Measurements from ENCODE around the gene CATSPERZ. TPM values are rescaled to one million over a fixed set of nuclear protein-coding genes. Genes with fewer than 3 reads are reported as not detected.

The CATSPERZ gene
- total and polyA plus RNA-seq, 5 donors = 0.14 TPM; not detected in 4

DNA sequence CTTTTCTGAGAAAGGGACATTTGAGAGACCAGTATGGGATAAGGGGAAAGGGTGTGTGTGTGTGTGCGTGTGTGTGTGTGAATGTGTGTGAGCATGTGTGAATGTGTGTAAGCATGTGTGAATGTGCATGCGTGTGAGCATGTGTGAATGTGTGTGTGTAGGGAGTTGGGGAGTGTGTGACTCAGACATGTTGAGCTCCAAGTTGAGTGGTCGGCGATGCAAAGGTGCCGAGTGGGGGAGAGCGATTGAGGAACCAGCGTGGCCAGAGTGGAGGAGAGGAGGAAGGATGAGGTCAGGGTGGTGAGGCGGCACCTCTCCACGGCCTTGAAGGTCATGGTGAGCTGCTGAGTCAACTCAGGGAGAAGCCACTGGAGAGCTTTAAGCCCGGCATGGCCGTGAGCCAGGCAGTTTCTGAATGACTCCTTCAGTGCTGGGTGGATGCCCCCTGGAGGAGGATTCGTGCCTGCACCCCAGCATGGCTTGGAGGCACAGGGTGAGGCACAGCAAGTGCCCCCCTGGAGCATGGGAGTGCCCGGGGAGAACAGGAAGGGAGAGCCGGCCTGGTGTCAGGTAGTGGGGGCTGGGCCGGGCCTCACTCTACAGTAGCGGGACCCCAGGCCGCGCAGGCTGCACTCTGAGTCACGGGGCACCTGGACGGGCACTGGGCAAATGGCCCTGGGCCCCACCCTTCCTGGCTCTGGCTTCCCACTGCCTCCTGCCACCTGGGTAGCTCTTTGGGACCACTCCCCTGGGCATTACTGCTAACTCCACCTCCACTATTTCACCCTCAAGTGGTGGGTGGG lies 31.6 kb downstream of the CATSPERZ start:
- Histone ChIP-seq H3K9me3 (ENCODE audit: control insufficient read depth, low read length) (no peaks in the 10 kb centered on the region), H3K27ac (ENCODE audit: low read length) (no peak overlapping the region), H3K4me1 (ENCODE audit: control insufficient read depth, insufficient read depth, low read length) (peaks cover 7% of the 10 kb centered on the region), H3K4me3 (ENCODE audit: low read length) (no peak overlapping the region), H3K27me3 (ENCODE audit: control insufficient read depth, insufficient read depth) (no peaks in the 10 kb centered on the region)
- WGBS = 38% methylated on average over 20 of the region's 20 CpGs
- DNase-seq = peak; percentile 89 to 93 (median 91)
- intact Hi-C loops (cut with DNase I) = no loop called here
- ATAC-seq = peak; percentile 56 to 75

DNA sequence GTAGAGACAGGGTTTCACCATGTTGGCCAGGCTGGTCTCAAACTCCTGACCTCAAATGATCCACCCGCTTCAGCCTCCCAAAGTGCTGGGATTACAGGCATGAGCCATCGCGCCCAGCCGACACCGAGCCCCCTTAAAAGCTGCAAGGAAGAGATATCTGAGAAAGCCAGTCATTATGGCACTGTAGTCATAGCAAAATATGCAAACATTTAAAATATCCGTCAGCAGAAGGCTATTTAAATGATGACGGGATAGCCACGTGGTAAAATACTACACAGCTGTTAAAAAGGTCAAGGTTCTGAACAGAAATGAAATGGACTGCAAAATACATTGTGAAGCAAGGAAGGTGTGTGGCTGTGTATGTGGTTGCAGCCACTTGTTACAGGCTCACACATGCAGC lies 33.4 kb downstream of the CATSPERZ start:
- Histone ChIP-seq H3K4me3 (ENCODE audit: low read length) (no peak overlapping the region), H3K27me3 (ENCODE audit: control insufficient read depth, insufficient read depth) (no peaks in the 10 kb centered on the region), H3K9me3 (ENCODE audit: control insufficient read depth, low read length) (no peaks in the 10 kb centered on the region), H3K27ac (ENCODE audit: low read length) (no peak overlapping the region), H3K4me1 (ENCODE audit: control insufficient read depth, insufficient read depth, low read length) (peaks cover 7% of the 10 kb centered on the region)
- intact Hi-C loops (cut with DNase I) = no loop called here
- WGBS = 89% methylated on average over 8 of the region's 8 CpGs
- DNase-seq = no peak
- ATAC-seq = no peak

DNA sequence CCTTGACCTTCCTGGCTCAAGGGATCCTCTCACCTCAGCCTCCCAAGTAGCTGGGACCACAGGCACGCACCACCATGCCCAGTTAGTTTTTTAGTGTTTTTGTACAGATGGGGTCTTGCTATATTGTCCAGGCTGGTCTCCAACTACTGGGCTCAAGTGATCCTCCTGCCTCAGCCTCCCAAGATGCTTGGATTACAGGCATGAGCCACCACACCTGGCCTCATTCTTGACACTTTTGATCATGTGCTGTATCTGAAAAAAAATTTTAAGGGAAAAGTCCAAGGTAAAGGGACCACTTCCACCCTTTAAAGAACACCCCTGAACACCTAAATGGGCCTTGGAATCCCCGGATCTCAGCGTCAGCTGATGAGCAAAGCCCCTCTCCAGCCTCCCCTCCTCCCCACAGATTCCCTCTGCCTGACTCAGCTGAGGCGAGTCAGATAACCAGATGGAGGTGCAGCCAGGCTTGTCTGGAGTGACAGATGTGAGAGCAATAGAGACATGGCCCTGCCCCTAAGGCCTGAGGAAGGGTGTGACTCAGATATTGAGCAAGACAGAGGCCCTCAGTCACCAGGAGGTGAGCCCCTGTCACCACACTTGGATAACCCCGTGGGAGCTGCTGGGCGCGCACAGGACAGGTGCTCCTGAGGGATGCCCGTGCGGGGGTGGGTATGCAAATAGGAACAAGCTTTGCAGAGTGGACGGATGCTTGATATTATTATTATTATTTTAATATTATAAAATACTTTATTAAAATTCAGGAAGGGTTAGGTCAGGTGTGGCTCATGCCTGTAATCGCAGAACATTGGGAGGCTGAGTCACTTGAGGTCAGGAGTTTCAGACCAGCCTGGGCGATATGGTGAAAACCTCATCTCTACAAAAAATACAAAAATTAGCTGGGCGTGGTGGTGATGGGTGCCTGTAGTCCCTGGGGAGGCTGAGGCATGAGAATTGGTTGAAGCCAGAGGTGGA lies 34.9 kb downstream of the CATSPERZ start:
- peak; percentile 55 to 85 for ATAC-seq
- DNase-seq = peak in 2 of 3 donors; percentile 51 to 52
- H3K27ac ChIP-seq (ENCODE audit: low read length) = no peak overlapping the region

DNA sequence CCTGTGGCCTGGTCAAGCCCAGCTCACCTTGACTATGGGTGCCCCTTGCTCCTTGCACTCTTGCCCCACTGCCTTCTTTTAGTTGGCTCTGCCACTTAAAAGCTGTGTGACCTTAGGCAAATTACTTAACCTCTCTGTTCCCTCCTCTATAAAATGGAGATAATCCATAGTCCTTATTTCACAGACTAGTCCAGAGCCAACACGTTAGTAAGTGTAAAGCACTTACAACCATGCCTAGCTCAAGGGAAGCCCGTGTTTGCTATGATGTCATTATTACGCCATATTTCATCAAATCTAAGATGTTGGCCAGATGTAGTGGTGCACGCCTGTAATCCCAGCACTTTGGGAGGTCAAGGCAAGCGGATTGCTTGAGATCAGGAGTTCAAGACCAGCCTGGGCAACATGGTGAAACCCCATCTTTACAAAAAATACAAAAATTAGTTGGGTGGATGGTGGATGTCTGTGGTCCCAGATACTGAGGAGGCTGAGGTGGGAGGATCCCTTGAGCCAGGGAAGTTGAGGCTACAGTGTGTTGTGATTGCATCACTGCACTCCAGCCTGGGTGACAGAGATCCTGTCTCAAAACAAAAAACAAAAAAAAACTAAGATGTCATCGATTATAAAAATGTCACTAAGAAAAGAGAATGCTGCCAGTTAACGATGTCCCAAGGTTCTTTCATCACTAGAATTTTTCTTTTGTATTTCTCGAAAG lies 37.5 kb downstream of the CATSPERZ start:
- ATAC-seq = no peak
- H3K27ac ChIP-seq (ENCODE audit: low read length) = no peak overlapping the region
- no peak overlapping the region for H3K4me3 ChIP-seq (ENCODE audit: low read length)
- 69% methylated on average over 8 of the region's 8 CpGs for WGBS
- peak in 1 of 3 donors; percentile 6 for DNase-seq
- no peaks in the 10 kb centered on the region for H3K9me3 ChIP-seq (ENCODE audit: control insufficient read depth, low read length)
- H3K27me3 ChIP-seq (ENCODE audit: control insufficient read depth, insufficient read depth) = no peaks in the 10 kb centered on the region
- no peaks in the 10 kb centered on the region for H3K4me1 ChIP-seq (ENCODE audit: control insufficient read depth, insufficient read depth, low read length)
- intact Hi-C loops (cut with DNase I) = no loop called here

More for the DNA sequence above, 34.9 kb downstream of the CATSPERZ start:
- Histone ChIP-seq H3K4me1 (ENCODE audit: control insufficient read depth, insufficient read depth, low read length) (peaks cover 7% of the 10 kb centered on the region), H3K27me3 (ENCODE audit: control insufficient read depth, insufficient read depth) (no peaks in the 10 kb centered on the region), H3K4me3 (ENCODE audit: low read length) (no peak overlapping the region), H3K9me3 (ENCODE audit: control insufficient read depth, low read length) (no peaks in the 10 kb centered on the region)
- WGBS = 51% methylated on average over 13 of the region's 13 CpGs
- intact Hi-C loops (cut with DNase I) = no loop called here

DNA sequence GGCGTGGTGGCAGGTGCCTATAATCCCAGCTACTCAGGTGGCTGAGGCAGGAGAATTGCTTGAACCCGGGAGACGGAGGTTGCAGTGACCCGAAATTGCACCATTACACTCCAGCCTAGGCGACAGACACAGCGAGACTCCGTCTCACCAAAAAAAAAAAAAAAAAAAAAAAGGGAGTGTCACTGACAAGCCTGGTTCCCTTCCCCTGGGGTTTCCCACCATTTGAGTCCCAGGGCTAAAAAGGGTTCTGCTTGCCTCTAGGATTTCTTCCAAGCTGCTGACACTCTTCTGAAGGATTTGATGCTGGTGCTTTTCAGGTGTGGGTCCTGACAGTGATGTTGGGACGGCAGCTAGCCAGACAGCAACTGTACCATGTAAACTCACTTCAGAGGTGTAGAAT lies 38.6 kb downstream of the CATSPERZ start:
- Histone ChIP-seq H3K4me1 (ENCODE audit: control insufficient read depth, insufficient read depth, low read length) (no peaks in the 10 kb centered on the region), H3K27me3 (ENCODE audit: control insufficient read depth, insufficient read depth) (no peaks in the 10 kb centered on the region), H3K4me3 (ENCODE audit: low read length) (no peak overlapping the region), H3K27ac (ENCODE audit: low read length) (no peak overlapping the region), H3K9me3 (ENCODE audit: control insufficient read depth, low read length) (no peaks in the 10 kb centered on the region)
- 81% methylated on average over 8 of the region's 8 CpGs for WGBS
- DNase-seq (no peak), ATAC-seq (no peak)
- intact Hi-C loops (cut with DNase I) = no loop called here

DNA sequence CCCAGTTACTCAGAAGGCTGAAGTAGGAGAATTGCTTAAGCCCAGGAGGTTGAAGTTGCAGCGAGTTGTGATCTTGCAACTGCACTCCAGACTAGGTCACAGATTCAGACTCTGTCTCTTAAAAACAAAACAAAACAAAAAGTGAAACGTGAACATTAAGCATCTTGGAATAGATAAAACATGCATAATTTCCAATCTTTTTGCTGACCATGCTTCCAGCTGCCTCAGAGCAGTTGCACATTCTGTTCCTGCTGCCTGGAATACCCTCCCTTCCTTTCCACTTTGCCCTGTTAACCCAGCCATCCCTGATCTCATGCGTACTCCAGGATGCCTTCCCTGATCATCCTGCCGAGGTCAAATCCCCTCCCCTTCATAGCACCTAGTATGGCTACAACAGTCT lies 39.1 kb downstream of the CATSPERZ start:
- intact Hi-C loops (cut with DNase I) = no loop called here
- Histone ChIP-seq H3K27me3 (ENCODE audit: control insufficient read depth, insufficient read depth) (no peaks in the 10 kb centered on the region), H3K4me1 (ENCODE audit: control insufficient read depth, insufficient read depth, low read length) (no peaks in the 10 kb centered on the region), H3K4me3 (ENCODE audit: low read length) (no peak overlapping the region), H3K9me3 (ENCODE audit: control insufficient read depth, low read length) (no peaks in the 10 kb centered on the region), H3K27ac (ENCODE audit: low read length) (no peak overlapping the region)
- DNase-seq (no peak), ATAC-seq (no peak)
- 65% methylated on average over 4 of the region's 4 CpGs for WGBS

DNA sequence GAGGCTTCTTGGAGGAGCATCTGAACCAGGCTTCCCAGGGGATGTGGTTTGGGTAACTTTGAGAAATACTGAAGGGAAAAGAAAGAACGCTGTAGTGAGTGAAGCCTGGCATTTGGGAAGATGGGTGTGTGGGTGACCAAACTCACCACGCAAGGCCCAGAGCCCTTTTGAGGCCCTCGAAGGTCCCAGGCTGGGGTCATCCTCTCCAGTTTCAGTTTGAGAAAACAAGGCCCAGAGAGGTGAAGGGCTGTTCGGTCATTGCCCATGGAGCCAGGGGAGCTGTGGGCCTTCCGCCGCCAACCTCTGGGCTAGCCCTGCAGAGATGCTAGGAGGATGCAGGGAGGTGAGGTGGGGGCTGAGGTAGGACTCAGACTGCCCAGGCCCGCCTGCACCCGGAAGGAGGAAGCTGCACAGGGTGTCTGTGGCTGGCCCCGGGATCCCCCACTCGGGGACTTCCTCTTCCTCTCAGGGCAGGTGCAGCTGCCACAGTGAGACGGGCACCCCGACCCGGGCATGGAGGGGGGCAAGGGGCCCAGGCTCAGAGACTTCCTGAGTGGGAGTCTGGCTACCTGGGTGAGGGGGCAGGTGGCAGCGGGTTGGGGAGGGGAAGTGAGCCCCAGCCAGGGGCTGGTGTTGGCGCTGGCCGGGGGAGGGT lies 39.7 kb downstream of the CATSPERZ start, which contains the start of gene CCDC88B:
CCDC88B (plus strand) TSS at position 451 of the 655 bp plus-strand sequence; CDS start at position 514, 63 bp downstream.
- intact Hi-C loops (cut with DNase I) = no loop called here
- ATAC-seq = no peak
- Histone ChIP-seq H3K27me3 (ENCODE audit: control insufficient read depth, insufficient read depth) (no peaks in the 10 kb centered on the region), H3K27ac (ENCODE audit: low read length) (no peak within 1 kb of the TSS), H3K9me3 (ENCODE audit: control insufficient read depth, low read length) (no peaks in the 10 kb centered on the region), H3K4me3 (ENCODE audit: low read length) (no peak within 1 kb of the TSS), H3K4me1 (ENCODE audit: control insufficient read depth, insufficient read depth, low read length) (no peaks in the 10 kb centered on the region)
- DNase-seq = peak in 2 of 3 donors; percentile 82
- WGBS = 74% methylated on average over 16 of the region's 16 CpGs

DNA sequence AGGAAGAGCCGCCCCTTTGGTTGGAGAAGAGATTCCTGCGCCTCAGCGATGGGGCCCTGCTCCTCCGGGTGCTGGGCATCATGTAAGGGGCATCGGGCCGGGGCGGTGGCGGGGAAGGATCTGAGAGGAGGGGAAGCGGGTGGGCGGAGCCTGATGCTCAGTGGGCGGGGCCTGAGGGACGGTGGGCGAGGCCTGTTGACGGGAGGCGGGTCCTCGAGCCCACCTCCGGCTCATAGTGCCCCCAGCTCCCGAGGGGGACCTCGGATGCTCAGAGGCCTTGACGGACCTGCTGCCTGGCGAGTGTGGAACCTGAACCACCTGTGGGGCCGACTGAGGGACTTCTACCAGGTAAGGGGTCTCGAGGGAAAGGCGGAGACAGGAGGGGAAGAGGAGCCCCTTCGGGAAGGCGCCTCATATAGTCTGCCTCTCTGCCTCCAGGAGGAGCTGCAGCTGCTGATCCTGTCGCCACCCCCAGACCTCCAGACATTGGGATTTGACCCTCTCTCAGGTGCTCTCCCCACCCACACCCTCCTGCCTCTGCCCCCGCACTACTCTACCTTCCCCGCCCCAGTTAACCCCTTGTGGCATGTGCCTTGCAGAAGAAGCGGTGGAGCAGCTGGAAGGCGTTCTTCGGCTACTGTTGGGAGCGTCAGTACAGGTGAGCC lies 40.6 kb downstream of the CATSPERZ start:
- Histone ChIP-seq H3K4me3 (ENCODE audit: low read length) (no peak overlapping the region), H3K27ac (ENCODE audit: low read length) (no peak overlapping the region), H3K27me3 (ENCODE audit: control insufficient read depth, insufficient read depth) (no peaks in the 10 kb centered on the region), H3K9me3 (ENCODE audit: control insufficient read depth, low read length) (no peaks in the 10 kb centered on the region), H3K4me1 (ENCODE audit: control insufficient read depth, insufficient read depth, low read length) (no peaks in the 10 kb centered on the region)
- intact Hi-C loops (cut with DNase I) = no loop called here
- ATAC-seq (no peak), DNase-seq (peak in 2 of 3 donors; percentile 82 to 87)
- 27% methylated on average over 33 of the region's 33 CpGs for WGBS

DNA sequence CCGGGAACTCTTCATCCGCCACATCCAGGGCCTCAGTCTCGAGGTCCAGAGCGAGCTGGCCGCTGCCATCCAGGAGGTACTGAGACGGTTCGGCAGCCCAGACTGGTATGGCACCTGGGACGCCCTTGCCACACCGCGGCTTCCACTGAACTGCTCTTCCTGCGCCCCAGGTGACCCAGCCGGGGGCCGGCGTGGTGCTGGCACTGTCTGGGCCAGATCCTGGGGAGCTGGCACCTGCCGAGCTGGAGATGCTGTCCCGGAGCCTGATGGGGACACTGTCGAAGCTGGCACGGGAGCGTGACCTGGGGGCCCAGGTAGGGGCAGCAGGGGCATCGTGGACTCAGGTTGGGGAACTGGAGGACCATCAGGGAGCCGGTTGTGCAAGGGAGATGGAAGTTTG lies 41.3 kb downstream of the CATSPERZ start:
- DNase-seq (peak in 2 of 3 donors; percentile 66 to 71), ATAC-seq (no peak)
- H3K4me3 ChIP-seq (ENCODE audit: low read length) = no peak overlapping the region
- no peaks in the 10 kb centered on the region for H3K9me3 ChIP-seq (ENCODE audit: control insufficient read depth, low read length)
- no peak overlapping the region for H3K27ac ChIP-seq (ENCODE audit: low read length)
- H3K4me1 ChIP-seq (ENCODE audit: control insufficient read depth, insufficient read depth, low read length) = no peaks in the 10 kb centered on the region
- WGBS = 80% methylated on average over 21 of the region's 21 CpGs
- no peaks in the 10 kb centered on the region for H3K27me3 ChIP-seq (ENCODE audit: control insufficient read depth, insufficient read depth)
- intact Hi-C loops (cut with DNase I) = no loop called here

All from right cardiac atrium (tissue), 5 donors.